ENCODE results near the gene TMEM31.
"Not testable (repeated sequence)": the region's sequence is repeated elsewhere in the genome, so short reads cannot be mapped to it uniquely, and the experiment has no call there.

The TMEM31 gene

DNA sequence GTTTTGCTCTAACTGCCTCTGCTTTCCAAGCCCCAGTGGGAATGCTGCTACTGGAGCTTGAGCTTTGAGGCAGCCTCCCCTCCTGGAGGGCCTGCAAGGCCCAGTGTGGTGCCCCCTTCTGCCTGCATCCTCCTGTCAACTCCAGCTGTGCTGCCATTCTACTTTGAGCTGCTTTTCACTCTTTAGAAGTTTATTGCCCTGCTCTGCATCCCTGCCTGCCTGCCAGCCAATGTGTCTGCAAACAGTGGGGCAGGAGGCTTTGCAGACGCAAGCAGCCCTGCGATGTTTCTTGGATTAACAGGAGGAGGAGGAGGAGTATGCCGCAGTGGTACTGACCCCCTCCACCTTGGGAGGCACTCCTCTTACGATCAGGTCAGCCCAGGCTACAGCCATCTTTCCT is 16.4 kb downstream of the TMEM31 start:
- no peak for FAIRE-seq

DNA sequence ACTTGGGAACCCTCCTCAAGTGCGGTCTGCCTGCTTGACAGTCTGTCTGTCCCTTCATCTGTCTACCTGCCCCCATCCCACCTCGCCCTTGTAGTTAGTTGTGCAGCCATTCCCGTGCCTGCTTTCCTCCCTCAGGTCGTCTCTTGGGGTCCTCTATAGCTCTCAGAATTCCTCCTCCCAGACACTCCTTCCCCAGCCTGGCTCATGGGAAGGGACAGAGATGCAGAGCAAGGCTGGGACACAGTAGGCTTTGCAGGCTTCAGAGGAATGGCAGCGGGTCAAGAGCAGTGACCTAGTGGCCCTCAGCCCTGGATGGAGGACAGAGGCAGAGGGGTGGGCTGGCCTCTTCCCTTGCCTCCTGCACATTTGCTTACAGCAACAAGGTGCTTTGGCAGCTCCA is 18.3 kb downstream of the TMEM31 start:
- FAIRE-seq, result no peak

GRCh38 chrX:103730147-103730795 is 19.6 kb downstream of the TMEM31 start:
- FAIRE-seq, result no peak

- FAIRE-seq, result no peak
Observed at GRCh38 chrX:103730796-103731493, 20.2 kb downstream of the TMEM31 start.

- FAIRE-seq, result no peak
Observed at GRCh38 chrX:103733017-103733416, 22.3 kb downstream of the TMEM31 start.

DNA sequence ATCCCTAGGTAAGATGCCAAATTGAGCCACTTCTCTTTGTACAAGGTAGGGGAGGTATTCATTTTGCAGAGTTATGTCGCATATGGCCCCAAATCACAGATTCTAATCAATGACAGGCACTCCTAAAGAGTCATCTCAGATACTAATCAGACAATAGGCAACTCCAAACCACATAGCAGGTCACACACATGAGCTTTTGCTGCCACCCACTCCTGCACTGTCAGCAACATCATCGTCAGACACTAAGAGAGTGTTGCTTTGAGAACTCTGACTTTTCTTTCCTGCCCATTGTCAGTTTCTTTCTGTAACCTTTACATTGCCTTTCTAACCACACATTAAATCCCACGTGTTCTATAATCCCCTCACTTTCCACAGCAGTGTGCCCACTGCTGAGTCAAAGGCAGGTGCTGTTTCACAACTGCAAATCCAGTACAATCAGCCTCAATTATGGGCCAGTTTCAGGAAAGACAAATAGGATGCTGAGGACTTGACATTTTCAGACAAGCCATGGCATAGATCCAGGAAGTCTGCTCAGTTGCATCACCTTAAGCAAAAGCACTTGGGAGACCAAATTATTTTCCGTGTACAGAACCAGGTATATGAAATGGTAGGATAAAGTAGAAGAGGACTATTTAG is 23.5 kb downstream of the TMEM31 start:
- FAIRE-seq, result no peak

- no peak for FAIRE-seq
Observed at GRCh38 chrX:103737696-103738095, 27.0 kb downstream of the TMEM31 start.

GRCh38 chrX:103739421-103739820 is 28.7 kb downstream of the TMEM31 start:
- no peak for FAIRE-seq

GRCh38 chrX:103741879-103742278 is 31.2 kb downstream of the TMEM31 start:
- FAIRE-seq, result no peak

- FAIRE-seq, result no peak
Observed at GRCh38 chrX:103742339-103742738, 31.6 kb downstream of the TMEM31 start.

GRCh38 chrX:103747163-103747562 is 36.5 kb downstream of the TMEM31 start:
- no peak for FAIRE-seq

DNA sequence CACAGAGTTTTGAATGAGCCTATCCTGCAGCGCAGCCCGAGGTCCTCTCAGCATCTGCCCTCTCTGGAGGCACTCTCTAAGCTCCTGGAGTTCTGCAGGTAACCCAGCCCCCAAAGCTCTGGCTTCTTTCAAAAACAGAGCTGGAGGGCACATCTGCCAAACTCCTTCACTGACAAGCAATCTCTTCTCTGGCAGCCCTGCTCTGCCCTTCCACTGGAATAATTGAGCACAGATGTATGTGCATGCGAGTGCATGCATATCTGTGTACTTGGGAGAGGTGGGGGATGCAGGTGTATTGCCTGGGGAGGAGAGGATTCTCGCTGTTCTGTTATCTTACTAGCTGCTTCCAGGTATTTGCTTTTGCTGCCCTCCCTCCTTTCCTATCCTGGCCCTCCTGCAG is 43.7 kb downstream of the TMEM31 start:
- no peak for FAIRE-seq

DNA sequence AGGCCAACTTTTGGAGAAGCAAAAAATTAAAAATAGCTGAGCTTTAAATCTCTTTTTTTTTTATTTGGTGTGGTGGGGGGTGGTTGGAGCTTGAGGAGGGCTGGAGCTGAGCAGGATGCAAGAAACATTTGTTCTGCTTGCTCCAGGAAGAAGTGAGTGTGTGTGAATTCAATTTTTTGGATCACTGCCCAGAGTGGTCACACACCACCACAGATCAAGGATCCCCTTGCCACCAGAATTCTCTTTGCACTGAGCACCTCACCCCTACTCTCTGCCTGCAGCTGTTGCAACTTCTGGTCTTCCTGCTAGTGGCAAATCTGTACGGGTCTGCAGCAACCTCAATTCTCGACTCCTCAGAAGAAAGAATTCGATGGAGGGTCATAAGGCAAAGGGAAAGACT is 46.0 kb downstream of the TMEM31 start:
- FAIRE-seq, result no peak

DNA sequence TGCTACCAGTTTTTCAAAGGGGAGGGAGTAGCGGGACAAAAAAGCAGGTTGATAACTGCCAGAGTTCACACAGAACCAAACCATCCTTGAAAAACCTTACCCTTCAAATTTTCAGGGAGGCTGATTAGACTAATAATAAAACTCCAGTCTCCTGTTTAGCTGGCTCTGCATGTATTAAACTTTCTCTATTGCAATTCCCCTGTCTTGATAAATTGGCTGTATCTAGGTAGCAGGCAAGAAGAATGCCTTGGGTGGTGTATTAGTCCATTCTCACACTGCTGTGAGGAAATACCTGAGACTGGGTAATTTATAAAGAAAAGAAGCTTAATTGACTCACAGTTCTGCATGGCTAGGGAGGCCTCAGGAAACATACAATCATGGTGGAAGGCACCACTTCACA is 47.8 kb downstream of the TMEM31 start:
- FAIRE-seq, result no peak

GRCh38 chrX:103763541-103763940 is 52.8 kb downstream of the TMEM31 start:
- not testable (repeated sequence) for FAIRE-seq
